ENCODE measurements around the gene ROBO1. TPM values are rescaled to one million over a fixed set of nuclear protein-coding genes. Genes with fewer than 3 reads are reported as not detected.

The ROBO1 gene
- total and polyA plus RNA-seq, 2 donors (not counting 3 experiments of a cell fraction or from before 2014, with no cell fraction given): 5.9 to 14.2 TPM

GRCh38 chr3:79097964-79098660, 669.7 kb downstream of the ROBO1 start:
- no peaks in the 10 kb centered on the region for H3K79me2 ChIP-seq (ENCODE audit: control insufficient read depth, insufficient read depth, low read length)
- H3K4me3 ChIP-seq (replicated peaks in 1 of 3; ENCODE audit: insufficient read depth in 1 of 3, low read depth in 1 of 3, low read length in 3 of 3): no peak overlapping the region
- H3K9me3 ChIP-seq (replicated peaks; ENCODE audit: control insufficient read depth, insufficient read depth, low read length): no peaks in the 10 kb centered on the region
- H3K9ac ChIP-seq (replicated peaks; ENCODE audit: extremely low read depth, insufficient read depth, low read length): no peak overlapping the region
- intact Hi-C loops (cut with micrococcal nuclease) (no loop called here), dilution Hi-C loops (cut with MboI; ENCODE audit: extremely low pct_ligation_motif_present, low sequenced_read_pairs) (no loop called here)
- no peaks in the 10 kb centered on the region for H3K27me3 ChIP-seq (ENCODE audit: control insufficient read depth in 2 of 2, insufficient read depth in 2 of 2, low read length in 2 of 2)
- no peaks in the 10 kb centered on the region for H3K4me1 ChIP-seq (ENCODE audit: control insufficient read depth, extremely low read depth, insufficient read depth, low read length)
- no peak overlapping the region for H2AFZ ChIP-seq (ENCODE audit: low read depth, low read length)
- no peak overlapping the region for H3K27ac ChIP-seq (ENCODE audit: insufficient read depth, low read depth, low read length)
- H3K4me2 ChIP-seq (ENCODE audit: insufficient read depth, low read length): no peak overlapping the region
- H3K9me1 ChIP-seq (replicated peaks; ENCODE audit: control insufficient read depth, extremely low read depth, insufficient read depth, low read length): no peaks in the 10 kb centered on the region
- ChIA-PET POLR2A (no interaction called here), CTCF (interaction anchor here (1.5 to 2.2 kb wide), 2 partner anchors 12 to 264 kb away, joined by 4 to 9 read pairs; no protein-coding TSS in a partner anchor)
- DNase-seq (ENCODE audit: low read depth, low spot score) (no peak), FAIRE-seq (no peak)
- TF ChIP-seq JUN (IDR thresholded peaks at IDR 0.05; ENCODE audit: borderline replicate concordance, insufficient read depth, insufficient read length, low read depth): no peak
- TF ChIP-seq GATA2 (IDR thresholded peaks at IDR 0.05; ENCODE audit: insufficient read depth, insufficient read length, low read depth, low read length): no peak
- TF ChIP-seq MYC (IDR thresholded peaks at IDR 0.05; ENCODE audit: low read depth, low read length): no peak
- no peak for TF ChIP-seq CTCF (IDR thresholded peaks at IDR 0.05; ENCODE audit: extremely low read depth in 1 of 2, insufficient read depth in 1 of 2, low read depth in 1 of 2, low read length in 2 of 2)
- no peak for TF ChIP-seq POLR2AphosphoS5 (IDR thresholded peaks at IDR 0.05; ENCODE audit: insufficient read depth, low read depth, low read length)
- TF ChIP-seq MAX (IDR thresholded peaks at IDR 0.05; ENCODE audit: insufficient read depth, insufficient read length): no peak
- TF ChIP-seq FOS (IDR thresholded peaks at IDR 0.05; ENCODE audit: borderline replicate concordance, insufficient read depth, low read length): no peak
- no peak for TF ChIP-seq EZH2 (IDR thresholded peaks at IDR 0.05; ENCODE audit: borderline replicate concordance, low read depth, low read length, severe bottlenecking)
- TF ChIP-seq POLR2A (IDR thresholded peaks at IDR 0.05; ENCODE audit: low read depth, low read length): no peak
- no peaks in the 10 kb centered on the region for H4K20me1 ChIP-seq (replicated peaks; ENCODE audit: control insufficient read depth, extremely low read depth, insufficient read depth, low read length)
- no TSS peak for BruUV-seq (replicated peaks)
- no peaks in the 10 kb centered on the region for H3K36me3 ChIP-seq (ENCODE audit: control insufficient read depth in 2 of 2, extremely low read depth in 1 of 2, insufficient read depth in 2 of 2, low read length in 2 of 2)

Data from endothelial cell of umbilical vein (primary cell).